ENCODE results near the gene RUFY4.

RUFY4 gene, protein sequence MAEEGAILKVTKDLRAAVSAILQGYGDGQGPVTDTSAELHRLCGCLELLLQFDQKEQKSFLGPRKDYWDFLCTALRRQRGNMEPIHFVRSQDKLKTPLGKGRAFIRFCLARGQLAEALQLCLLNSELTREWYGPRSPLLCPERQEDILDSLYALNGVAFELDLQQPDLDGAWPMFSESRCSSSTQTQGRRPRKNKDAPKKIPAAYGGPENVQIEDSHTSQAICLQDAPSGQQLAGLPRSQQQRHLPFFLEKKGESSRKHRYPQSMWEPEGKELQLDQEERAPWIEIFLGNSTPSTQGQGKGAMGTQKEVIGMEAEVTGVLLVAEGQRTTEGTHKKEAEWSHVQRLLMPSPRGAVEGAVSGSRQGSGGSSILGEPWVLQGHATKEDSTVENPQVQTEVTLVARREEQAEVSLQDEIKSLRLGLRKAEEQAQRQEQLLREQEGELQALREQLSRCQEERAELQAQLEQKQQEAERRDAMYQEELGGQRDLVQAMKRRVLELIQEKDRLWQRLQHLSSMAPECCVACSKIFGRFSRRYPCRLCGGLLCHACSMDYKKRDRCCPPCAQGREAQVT

DNA sequence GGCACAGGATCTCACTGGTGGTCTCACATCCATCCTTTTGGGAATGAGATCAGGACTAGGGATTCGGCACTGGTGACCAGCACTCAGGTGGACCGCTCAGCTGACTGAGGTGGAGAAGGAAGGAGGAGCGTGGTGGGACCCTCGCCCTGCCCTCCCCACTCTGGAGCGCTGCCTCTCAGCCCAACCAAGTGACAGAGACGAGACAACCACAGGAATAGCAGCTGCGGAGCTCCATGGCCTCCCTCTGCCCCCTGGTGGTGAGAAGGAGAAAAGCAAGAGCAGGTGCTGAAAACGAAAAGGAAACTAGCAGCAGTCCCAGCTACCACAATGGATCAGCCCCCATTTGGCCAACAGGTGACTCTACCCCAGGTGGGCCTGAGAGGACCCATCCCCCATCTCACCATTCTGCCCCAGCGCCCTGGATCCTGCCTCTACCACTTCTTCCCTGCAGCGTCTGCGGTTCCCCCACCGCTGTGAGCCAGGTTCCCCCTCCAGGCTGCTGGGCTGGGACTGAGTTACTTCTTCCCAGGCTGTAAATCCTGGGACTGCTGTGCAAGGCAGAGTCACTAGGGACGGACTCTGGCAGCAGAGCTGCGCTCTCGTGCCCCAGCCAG, at the start of gene RUFY4:
RUFY4 (plus strand) TSS at position 533 of the 614 bp plus-strand sequence. CDS start 1,353 bp downstream, outside the sequence.
- DNase-seq (ENCODE audit: low spot score): peak; percentile 75

DNA sequence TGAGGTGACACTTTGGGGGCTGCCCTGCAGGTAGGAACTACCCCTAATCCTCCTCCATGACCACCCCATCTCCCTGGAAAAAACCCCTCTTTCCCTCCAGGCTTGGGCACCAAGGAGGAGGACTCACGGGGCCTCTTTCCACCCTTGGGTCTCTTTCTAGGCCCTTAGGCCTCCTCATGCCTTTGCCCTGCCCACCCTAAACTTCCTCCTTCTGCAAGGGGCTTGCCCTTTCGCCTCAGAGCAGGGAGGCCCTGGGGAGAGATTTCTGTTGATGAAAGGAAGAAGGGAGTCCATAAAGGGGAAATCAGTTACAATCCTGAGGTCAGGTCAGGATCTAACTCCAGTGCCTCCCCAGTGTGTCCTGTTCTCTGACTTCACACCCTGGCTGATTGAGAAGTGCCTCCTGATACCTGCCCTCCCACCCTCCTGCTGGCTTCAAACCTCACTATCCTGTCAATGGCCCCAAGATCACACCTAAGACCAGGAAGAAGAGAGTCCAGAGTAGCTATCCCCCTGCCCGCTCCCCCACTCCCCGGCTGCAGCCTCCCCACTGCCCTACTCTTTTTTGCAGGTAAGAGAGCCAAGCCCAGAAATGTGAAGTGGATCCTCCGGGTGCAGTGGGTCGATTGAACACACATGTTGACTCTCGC, 49.5 kb upstream of the RUFY4 start:
- no peak for DNase-seq (ENCODE audit: low spot score)

DNA sequence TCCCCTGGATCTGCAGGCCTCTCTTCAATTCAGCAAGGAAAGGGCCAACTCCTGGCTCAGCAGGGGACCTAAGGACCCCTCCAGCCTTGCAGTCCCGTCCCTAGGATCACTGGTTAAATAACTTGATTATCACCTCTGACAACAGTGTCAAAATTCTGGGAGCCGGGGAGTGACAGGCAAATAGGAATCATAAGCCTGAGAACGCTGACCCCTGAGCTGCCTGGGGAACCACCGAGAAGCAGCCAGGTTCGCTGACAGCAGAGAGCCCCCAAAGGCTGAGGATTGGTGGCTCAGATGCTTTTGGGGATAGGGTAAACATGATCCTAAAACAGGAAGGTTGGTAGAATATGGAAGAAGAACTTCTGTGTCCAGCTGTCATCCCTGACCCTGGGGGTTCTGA, 48.8 kb upstream of the RUFY4 start:
- no peak for DNase-seq (ENCODE audit: low spot score)

DNA sequence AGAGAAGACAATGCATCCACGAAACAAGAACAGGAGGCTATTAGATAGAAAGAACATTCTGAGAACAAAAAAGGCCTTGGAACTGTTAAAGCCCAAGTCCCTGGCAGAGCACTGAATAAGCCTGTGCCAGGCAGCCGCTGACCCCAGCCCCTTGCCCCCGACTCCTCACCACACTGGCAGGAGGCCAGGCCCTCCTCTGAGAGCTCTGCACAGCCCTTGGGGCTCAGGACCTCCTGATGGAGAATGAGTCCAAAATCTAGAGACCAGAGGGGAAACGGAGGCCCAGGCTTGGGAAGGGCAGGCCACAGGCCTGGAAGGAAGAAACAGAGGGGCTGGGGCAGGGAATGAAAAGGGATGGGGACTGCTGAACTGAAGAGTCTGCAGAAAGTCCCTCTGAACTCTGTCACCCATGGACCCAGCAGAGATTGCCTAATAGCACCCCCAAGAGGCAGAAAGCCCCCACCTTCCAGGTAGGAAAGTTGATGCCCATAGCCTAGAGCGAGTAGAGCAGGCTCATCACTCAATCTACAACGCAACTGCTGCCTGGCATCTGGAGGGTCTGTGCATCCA, 48.0 kb upstream of the RUFY4 start:
- no peak for DNase-seq (ENCODE audit: low spot score)

DNA sequence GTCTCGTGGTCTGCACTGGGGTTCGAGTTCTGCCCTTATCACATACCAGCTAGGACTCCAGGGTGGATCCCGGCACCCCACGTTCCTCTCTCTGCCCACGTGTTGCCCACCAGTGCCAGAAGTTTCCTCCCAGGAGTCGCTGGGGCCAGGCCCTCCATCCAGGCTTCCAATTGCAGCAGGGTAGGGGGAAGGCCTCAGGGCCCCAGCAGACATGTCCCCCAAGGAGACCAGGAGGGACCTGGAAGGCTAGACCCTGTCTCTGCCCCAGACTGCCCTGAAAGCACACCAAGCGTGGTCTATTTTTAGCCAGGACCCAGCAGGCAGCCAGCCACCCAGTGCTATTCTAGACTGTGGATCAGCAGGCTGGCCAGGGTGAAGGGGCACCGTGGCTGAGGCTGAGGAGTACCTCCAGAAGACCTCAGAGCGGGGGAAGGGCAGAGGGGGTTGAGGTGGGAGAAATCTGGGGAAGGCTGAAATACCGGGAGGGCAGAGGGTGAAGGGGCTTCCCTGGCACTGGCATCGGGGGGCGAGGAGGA, 47.4 kb upstream of the RUFY4 start:
- DNase-seq (ENCODE audit: low spot score): no peak

DNA sequence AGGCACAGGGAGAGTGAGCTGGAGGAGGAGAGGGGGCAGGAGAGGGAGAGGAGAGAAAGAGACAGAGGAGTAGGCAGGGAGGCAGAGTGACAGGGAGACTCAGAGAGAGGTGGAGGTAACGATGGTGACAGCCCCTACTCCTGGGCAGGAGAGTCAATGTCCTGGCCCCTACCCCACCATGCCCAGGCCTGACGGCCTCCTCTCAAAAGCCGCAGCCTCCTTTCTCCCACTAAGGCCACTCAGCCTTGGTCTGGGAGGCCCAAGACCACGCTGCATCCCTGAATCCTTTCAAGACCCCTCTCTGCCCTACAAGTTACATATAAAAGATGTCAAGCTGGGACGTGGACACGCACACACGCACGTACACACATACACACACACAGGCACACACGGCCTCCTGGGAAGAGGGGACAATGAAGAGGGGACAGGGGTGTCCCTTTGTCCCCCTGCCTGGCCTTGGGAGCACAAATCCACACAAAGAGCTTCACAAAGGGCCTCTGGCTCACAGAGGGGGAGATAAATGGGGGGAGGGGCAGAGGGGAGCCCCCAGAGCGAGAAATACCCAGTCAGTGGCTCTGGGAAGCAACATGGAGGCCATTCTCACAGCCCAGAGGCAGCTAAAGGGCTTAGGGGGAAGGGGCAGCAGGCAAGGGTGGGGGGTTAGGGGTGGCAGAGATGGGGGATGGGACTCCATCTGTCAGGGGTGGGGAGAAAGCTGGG, 46.8 kb upstream of the RUFY4 start:
- no peak for DNase-seq (ENCODE audit: low spot score)

DNA sequence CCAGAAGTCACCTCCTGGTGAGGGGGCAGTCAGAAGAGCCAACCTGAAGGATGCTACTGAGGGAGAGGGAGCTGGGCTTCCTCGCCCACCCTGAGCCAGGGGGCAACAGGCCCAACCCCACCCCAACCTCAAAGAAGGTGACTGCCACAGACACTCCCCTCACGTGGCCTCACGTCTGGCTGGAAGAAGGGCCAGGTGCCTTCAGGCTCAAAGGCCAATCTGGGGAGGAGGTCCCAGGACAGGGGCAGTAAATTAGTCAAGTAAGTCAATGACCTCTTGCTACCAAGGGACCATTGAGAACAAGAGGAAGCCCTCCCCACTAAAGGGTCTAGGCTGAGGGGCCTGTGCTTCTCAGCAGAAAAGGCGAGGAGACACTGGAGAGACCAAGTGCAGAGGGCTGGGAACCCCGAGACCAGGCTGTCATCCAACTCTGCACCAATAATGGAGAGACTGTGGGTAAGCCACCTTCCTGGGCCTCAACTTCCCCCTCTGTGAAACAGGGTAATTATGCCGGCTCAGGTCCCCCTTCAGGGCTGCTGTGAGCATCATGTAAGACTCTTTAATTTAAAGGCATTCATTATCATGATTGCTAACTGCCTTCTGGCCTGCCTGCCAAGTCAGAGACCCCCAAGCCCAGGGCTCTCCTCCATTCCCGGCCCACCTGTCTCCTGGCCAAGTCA, 46.1 kb upstream of the RUFY4 start:
- no peak for DNase-seq (ENCODE audit: low spot score)

DNA sequence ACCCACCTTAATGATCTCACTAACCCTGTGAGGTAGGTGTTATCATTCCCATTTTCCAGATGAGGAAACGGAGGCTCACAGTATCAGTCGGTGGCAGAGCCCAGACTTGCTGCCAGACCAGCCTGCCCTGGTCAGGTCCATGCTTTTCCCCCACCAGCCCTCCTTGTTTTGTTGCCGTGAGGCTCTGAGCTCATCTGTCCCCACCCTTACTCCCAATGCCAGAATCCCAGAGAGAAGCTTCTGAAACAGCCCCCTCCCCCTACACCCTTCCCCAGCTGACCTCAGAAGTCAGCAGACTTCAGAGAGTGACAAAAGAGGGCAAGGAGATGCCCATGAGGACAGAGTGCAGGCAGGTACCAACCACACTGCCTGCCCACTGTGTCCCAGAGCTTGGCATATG, 45.4 kb upstream of the RUFY4 start:
- DNase-seq (ENCODE audit: low spot score): no peak

DNA sequence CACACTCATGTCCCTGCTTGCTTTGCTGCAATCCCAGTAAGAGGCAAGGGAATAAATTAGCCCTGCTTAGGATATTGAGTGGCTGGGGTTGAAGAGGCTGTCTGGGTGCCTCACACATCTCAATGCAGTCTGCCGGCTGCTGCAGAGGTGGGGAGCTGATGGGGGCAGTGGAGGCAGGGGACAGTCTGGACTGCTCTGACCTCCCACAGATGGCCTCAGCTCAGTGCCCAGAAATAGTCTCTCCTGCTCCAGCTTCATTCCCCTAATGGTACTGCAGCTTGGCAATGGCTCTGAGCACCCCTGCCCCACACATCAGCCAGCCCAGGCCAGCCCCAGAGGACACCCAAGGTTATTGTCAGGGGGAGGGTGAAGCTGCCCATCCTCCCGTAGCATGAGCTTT, 44.7 kb upstream of the RUFY4 start:
- DNase-seq (ENCODE audit: low spot score): no peak

DNA sequence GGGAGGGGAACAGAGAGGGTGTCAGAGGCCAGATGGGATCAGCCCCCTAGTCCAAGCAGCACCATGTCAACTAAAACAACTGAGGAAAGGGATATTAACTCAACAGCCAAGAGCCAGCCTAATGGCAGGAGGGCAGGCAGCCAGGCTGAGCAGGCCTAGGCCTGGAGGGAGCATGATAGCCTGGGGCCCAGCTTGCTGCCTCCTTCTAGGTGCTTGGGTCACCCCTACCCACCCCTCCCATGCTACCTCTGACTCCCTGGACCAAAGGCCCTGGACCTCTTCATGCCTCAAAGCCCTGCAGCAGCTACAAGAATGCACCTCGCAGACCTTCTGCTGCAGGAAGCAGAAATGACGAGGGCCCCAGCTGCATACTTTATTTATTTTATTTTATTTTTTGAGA, 44.2 kb upstream of the RUFY4 start:
- no peak for DNase-seq (ENCODE audit: low spot score)

DNA sequence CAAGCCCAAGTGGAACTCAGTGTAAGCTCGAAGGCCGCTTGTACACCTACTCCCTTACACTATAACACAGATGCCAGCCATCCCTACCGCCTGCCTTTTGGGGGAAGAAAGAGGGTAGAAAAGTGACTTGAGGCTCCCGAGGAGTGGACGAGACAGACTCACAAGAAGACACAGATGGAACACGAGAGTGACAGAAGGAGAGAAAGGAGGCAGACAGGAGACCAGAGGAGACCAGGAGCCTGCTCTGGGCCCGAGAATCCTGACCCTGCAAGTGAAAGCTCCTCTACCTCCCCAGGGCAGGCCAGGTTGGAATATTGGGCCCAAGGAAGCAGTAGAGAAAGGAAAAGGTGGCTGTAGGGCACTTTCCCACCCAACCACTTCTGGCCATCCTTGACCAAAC, 42.8 kb upstream of the RUFY4 start:
- DNase-seq (ENCODE audit: low spot score): no peak

DNA sequence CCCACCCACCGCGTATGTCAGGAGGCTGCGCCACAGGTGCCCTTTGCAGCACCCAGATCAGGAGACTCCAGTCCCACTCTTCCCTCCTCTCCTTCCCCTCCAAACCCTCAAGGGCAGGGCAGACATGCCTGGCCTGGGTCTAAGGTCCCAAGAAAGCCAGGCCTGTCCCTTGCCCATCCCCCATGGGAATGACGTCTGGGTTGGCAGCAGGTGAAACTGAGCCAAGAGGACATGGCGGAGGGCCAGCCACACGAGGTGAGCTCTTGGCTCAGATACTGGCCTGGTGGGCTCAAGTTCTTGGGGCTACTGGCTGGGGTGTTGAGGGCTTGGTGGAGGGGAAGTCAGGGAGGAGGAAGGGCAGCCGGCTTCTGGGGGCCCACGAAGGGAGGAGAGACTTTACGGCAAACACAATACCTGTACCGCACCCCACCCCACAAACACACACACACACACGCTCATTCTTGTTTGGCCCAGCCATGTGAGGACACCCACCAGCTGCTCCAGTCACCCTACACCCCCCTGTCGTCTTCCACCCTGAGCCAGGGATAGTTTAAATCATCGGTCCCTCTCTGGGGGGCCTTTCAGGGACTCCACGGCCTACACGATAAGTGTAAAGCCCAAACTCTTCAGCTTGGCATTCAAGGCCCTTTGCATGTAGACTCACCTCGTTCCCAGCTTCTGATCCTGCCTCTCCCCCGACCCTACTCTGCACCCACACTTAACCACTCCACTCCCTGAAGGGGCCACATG, 42.2 kb upstream of the RUFY4 start:
- DNase-seq (ENCODE audit: low spot score): no peak

DNA sequence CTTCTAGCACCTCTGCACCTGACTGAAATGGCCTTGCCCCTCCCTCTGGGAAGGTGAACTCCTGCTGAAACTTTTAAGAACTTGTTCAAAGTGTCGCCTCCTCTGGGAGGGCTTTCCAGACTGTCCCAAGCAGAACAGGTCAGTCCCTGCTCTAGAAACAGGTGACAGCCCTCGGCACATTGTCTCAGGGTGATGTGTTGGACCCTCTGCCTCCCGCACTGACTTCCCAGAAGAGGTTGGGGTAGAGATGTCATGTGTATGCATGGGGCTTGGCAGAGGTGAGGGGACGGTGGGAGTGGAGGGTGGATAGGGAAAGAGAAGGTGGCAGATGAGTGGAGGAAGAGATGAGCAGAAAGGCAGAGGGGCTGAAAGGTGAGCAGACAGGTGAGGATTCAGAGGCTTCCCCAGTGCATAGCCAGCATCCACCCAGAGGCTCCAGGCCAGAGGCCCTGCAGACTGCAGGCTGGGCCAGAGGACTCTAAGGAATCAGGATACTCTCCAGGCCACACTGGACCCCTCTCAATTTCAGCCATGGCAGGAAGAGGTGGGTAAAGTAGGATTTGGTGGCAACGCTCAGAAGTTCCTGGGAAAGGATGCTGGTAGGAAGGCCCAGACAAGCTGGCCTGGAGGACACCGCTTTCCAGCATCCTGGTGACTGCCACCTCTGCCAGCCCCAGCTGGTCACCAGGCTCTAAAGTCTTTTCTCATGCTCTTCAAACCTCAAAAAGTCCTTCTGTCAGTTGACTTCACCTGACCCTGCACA, 41.4 kb upstream of the RUFY4 start:
- DNase-seq (ENCODE audit: low spot score): no peak

DNA sequence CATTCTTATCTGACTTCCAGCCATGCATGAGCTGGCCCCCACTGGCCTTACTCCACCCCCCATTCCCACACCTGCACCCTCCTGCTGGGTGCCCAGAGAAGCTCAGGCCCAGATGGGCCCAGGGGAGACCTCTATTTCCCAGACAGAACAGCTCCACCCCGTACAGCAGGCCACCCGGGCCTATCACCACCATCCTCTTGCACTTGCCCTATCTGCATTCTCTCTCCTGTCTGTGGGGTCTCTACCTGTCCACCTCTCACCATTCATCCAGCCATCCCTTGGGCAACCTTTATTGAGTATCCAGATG, 40.9 kb upstream of the RUFY4 start:
- DNase-seq (ENCODE audit: low spot score): no peak

DNA sequence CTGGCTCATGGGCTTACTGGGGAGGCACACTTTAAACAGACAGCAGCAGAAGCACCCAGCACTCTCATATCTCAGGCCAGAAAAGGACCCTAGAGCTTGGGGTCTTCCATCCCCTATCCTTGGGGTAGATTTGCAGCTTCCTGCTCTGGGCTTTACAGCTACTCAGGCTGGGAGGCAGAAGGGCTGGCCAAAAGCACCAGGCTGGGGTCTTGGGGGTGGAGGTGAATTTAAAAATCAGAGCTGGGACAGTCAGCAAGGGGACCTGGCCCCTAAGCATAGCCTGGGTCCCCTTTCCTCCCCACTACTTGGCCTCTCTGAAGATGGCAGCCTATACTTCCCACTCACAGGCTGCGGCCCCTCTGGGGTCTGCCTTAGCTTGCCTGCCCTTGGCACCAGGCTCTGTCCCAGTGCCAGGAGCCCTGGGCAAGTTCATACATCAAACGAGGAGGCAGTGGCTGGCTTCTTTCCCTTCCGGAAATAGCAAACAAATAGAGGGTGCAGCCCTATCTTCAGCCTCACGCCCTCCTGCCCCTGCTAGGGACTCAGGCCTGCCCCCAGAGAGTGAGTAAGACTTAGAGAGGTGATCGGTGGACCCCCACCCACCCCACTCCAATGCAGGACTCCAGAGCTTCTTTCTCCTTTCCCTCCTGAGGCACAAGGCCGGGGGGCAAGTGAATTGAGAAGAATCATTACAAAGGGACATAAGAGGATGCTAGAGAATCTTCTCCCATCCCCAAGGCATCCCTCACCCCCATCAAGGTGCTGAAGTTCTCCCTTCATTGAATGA, 40.3 kb upstream of the RUFY4 start:
- no peak for DNase-seq (ENCODE audit: low spot score)

DNA sequence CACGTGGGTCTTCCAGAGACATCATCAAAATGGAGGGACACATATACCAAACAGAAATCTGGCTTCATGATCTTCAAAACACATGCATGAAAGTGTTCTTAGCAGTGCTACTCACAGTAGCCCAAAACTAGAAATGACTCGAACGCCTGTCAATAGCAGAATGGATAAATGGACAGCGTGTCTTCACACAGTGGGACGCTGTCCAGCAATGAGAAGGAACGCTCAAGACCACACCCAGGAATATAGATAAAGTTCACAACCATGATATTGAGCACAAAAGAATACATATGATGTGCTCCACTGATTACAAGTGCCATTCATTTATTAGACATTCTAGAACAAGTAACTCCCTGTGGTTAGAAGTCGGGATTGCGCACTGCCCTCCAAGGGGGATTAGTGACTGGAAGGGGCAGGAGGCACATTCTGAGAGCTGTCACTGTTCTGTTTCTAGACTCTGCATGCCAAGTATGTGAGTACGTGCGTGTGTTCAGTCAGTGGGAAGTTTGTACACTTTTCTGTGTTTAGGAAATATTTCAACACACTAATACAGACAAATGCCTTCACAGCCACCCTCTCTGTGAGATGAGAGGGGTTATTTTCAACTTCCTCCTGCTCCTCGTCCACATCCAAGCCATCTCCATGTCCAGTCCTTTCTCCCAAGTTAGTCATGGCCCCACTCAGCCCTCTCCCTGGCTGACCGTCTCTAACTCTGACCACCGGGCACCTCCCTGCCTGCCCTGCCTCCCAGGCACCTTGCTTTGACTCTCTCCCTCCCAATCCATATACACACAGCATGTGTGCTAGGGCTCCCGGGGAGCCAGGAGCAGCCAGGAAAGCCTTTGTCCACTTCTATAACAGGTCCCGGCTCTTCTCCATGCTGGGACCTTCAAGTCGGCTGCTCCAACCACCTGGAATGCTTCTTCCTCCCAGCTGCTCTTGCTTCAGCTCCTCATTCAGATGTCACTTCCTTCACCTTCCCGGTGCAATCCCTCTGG, 39.4 kb upstream of the RUFY4 start:
- peak; percentile 12 for DNase-seq (ENCODE audit: low spot score)

DNA sequence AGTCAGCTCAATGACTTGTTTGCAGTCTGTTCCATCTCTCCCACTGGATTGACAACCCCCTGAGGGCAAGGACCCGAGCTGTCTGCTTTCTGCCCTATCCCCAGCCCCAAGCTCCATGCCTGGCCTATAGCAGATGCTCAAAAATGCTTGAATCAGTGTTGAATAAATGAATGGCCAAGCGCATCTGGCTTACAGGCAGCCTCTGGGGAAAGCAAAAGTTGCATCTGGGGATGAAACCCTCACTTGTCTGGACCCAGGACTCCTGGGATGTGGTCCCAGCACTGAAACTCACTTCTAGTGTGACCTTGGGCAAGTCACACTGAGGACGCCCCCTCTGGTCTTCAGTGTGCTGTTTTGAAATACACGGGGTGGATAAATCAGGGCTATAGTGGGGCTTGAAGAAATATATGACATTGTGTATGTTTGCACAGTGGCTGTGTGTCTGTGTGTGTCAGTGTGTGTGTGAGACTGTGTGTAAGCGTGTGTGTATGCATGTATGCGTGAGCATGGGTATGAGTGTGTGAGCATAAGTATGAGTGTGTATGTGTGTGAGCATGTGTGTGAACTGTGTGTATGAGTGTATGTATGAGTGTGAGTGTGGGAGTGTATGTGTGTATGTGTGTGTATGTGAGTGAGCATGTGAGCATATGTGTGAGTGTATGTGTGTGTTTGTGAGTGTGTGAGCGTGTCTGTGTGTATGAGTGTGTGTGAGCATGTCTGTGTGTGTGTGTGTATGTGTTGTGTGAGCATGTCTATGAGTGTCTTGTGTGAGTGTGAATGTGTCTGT, 38.5 kb upstream of the RUFY4 start:
- peak; percentile 6 for DNase-seq (ENCODE audit: low spot score)

All from AG20443 (cell line).